Naive thymus-derived CD8-positive, alpha-beta T cell (primary cell): ENCODE measurements around the gene ZDHHC24. TPM values are rescaled to one million over a fixed set of nuclear protein-coding genes. Genes with fewer than 3 reads are reported as not detected.
A peak's percentile ranks its signal among the peaks of the same experiment; 100 is the strongest.
"Not testable (repeated sequence)": the region's sequence is repeated elsewhere in the genome, so short reads cannot be mapped to it uniquely, and the experiment has no call there.

Source experiments
- ATAC-seq, 2 donors: fragments of 150-1000 bp; cut with Tn5 transposase in 1 of 2; sonication (Bioruptor Pico), chemical (Tn5 transposase) in 1 of 2; 1 replicate in 1 of 2; 2 replicates in 1 of 2; pipeline ENCODE4 v1.10.0; 2021; ENCODE audit warnings: mild to moderate bottlenecking in 2 of 2, moderate library complexity in 2 of 2
- POLR2A ChIA-PET: fragments of 350-600 bp; sonication (Branson Sonifier 250); formaldehyde crosslinking; loops from one replicate; lab custom pipeline; 2021; ENCODE audit warnings: antibody characterized with exemption; lab: Charles Lee
- DNase-seq, 10 donors: peaks; one replicate each; pipeline versions ENCODE4 v3.0.0 to v3.0.0-alpha.2; 2020 to 2022
- H3K27ac Mint-ChIP-seq, 10 donors: one replicate each; pipeline ENCODE4 v1.8.0; 2020 to 2022; ENCODE audit warnings: mild to moderate bottlenecking in 10 of 10, mixed read lengths in 10 of 10, moderate library complexity in 4 of 10, inconsistent platforms in 1 of 10
- H3K27me3 Mint-ChIP-seq, 5 donors: one replicate each; pipeline ENCODE4 v1.8.0; 2021 to 2022; ENCODE audit warnings: mixed read lengths in 5 of 5
- H3K36me3 Mint-ChIP-seq, 3 donors: one replicate each; pipeline ENCODE4 v1.8.0; 2020 to 2022; ENCODE audit warnings: mixed read lengths in 3 of 3, mild to moderate bottlenecking in 2 of 3, inconsistent platforms in 1 of 3
- H3K4me1 Mint-ChIP-seq, 4 donors: one replicate each; pipeline ENCODE4 v1.8.0; 2021 to 2022; ENCODE audit warnings: mixed read lengths in 4 of 4
- H3K4me3 Mint-ChIP-seq, 10 donors: one replicate each; pipeline ENCODE4 v1.8.0; 2020 to 2022; ENCODE audit warnings: mild to moderate bottlenecking in 10 of 10, mixed read lengths in 10 of 10, moderate library complexity in 6 of 10, inconsistent platforms in 1 of 10
- H3K9me3 Mint-ChIP-seq, 9 donors: one replicate each; pipeline ENCODE4 v1.8.0; 2020 to 2022; ENCODE audit warnings: mixed read lengths in 9 of 9, mild to moderate bottlenecking in 3 of 9, inconsistent platforms in 1 of 9, moderate library complexity in 1 of 9
- polyA plus RNA-seq, 3 donors: library from polyadenylated mRNA; unstranded; fragments of 300-500 nt; fragmentation: Illumina TruSeq; gene quantifications; one replicate each; pipeline ENCODE4 v1.2.3, GENCODE V29; 2021
- total RNA-seq, 8 experiments: library from RNA in 2 of 8; stranded (reverse) in 2 of 8; gene quantifications; one replicate each; pipeline ENCODE4 v1.2.3 and lab custom pipeline; 2021 to 2026

Gene ZDHHC24
- total and polyA plus RNA-seq, 5 experiments from 2014 or later: 9.6 to 29.3 (median 14.1) TPM

DNA sequence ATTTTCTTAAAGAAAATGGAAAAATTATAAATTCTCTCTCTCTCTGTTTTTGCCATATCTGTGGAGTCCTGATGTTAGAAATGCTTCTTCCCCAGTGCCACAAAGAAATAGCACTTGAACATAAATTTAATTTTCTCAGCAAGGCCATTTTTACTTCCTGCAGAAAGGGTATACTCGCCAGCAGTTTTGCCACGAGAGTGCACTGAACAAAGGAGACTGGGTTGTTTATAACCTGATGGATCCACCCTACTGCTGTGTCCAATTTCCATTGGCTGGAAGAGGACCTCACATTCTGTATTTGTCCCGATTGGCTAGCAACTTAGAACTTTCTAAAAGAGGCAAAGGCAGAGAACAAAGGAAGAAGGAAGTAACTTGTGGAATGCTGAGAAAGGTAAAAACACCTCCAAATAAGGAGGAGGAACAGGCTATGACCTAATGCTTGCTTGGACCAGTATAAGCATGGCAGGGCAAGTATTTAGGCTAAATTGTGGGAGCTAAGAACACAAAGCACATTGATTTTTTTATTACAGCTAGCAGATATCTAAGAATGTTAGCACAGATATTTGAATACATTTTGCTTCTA is 36.8 kb upstream of the ZDHHC24 start:
- H3K27me3 Mint-ChIP-seq, POLR2A ChIA-PET, ATAC-seq, H3K36me3 Mint-ChIP-seq, DNase-seq, H3K4me3 Mint-ChIP-seq, H3K27ac Mint-ChIP-seq: not testable (repeated sequence)
- Mint-ChIP-seq H3K4me1 (peaks cover 6 to 14% (median 9%) of the 10 kb centered on the region in 4 donors), H3K9me3 (peaks cover 0 to 14% (median 8%) of the 10 kb centered on the region in 9 donors)

DNA sequence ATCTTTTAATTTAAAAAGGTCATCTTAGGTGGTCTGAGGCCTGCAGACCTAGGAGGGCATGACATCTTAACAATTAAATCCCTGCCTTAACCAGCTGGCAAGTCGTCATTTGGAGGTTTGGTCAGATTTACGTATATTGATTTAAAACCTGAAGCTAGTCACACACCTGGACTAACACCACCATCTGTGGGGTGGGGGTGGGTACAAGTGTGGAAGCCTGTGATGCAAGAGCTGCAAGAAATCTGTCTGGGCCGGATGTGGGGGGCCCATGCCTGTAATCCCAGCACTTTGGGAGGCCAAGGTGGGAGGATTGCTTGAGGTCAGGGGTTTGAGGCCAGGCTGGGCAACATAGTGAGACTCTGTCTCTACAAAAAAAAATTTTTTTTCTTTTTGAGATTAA is 35.4 kb upstream of the ZDHHC24 start:
- peaks cover 0 to 1% (median 0%) of the 10 kb centered on the region in 3 donors for H3K36me3 Mint-ChIP-seq
- H3K4me1 Mint-ChIP-seq: peaks cover 6 to 14% (median 9%) of the 10 kb centered on the region in 4 donors
- POLR2A ChIA-PET: interaction anchor here (1.1 to 3.4 kb wide), 2 partner anchors 58 to 97 kb away, joined by 3 to 46 read pairs; partner anchors contain the start of gene RBM4B
- no peak for DNase-seq
- H3K4me3 Mint-ChIP-seq: no peak overlapping the region
- peaks cover 0 to 8% (median 6%) of the 10 kb centered on the region in 5 donors for H3K27me3 Mint-ChIP-seq
- peak overlapping the region in 1 of 10 donors; percentile 15 for H3K27ac Mint-ChIP-seq
- peaks cover 0 to 14% (median 8%) of the 10 kb centered on the region in 9 donors for H3K9me3 Mint-ChIP-seq
- no peak for ATAC-seq

DNA sequence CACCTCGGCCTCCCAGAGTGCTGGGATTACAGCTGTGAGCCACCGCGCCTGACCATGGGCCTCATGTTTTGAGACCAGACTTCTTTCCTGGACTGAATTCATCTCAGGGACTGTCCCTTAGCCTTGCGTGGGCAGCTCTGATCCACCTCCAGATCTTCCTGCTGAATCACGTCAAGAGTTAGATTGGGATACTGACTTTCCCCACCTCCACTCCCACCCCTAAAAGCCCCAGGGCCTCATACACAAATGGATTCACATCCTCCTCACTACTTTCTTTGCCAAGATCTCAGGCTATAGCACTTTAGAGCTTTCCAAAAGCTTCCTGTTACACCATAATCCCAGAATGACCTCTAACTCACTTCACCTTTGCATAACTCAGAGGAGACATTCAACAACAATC is 35.0 kb upstream of the ZDHHC24 start:
- Mint-ChIP-seq H3K9me3 (peaks cover 0 to 14% (median 8%) of the 10 kb centered on the region in 9 donors), H3K27me3 (peaks cover 0 to 10% (median 8%) of the 10 kb centered on the region in 5 donors), H3K4me1 (peaks cover 6 to 14% (median 9%) of the 10 kb centered on the region in 4 donors), H3K27ac (peak overlapping the region in 1 of 10 donors; percentile 15), H3K36me3 (peaks cover 0 to 1% (median 0%) of the 10 kb centered on the region in 3 donors), H3K4me3 (no peak overlapping the region)
- DNase-seq (no peak), ATAC-seq (no peak)
- POLR2A ChIA-PET: interaction anchor here (1.1 to 3.4 kb wide), 2 partner anchors 58 to 98 kb away, joined by 3 to 46 read pairs; partner anchors contain the start of gene RBM4B

DNA sequence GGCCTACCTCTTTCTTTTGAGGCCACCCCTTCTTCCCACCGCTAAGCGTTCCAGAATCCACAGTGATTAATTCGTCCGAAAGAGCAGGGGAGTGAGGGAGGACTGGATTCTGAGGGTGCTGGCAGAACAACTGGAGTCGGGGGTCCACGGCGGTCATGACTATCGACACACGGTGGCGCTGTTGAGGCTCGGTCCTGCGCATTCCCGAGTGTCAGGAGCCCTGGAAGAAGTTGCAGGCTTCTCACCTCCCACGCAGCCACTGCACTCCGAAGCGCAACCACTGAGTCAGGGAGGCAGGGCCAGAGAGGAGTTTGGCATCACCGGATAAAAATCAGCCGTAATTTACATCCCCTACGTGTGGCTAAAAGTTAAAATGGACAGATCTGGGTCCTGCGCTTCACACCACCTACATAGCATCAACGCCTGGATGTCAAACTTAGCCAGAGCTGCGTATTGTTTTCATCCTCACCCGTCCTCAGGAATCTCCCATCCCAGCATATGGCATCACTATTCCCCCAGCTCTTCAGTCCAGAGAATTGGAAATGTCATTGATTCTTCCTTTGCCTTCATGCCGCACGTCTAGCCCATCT is 33.3 kb upstream of the ZDHHC24 start:
- Mint-ChIP-seq H3K4me3 (peak overlapping the region in 1 of 10 donors; percentile 19), H3K9me3 (peaks cover 0 to 14% (median 8%) of the 10 kb centered on the region in 9 donors), H3K36me3 (peaks cover 0 to 1% (median 0%) of the 10 kb centered on the region in 3 donors), H3K27ac (peak overlapping the region in 3 of 10 donors; percentile 5 to 60 (median 17)), H3K4me1 (peaks cover 6 to 14% (median 9%) of the 10 kb centered on the region in 4 donors), H3K27me3 (peaks cover 6 to 22% (median 19%) of the 10 kb centered on the region in 5 donors)
- ATAC-seq (peak; percentile 86 to 99), DNase-seq (peak; percentile 64 to 89 (median 76))
- POLR2A ChIA-PET: interaction anchor here (0.5 to 3.4 kb wide), 4 partner anchors 40 to 262 kb away, joined by 3 to 46 read pairs (median 4); partner anchors contain the start of gene RBM4B

DNA sequence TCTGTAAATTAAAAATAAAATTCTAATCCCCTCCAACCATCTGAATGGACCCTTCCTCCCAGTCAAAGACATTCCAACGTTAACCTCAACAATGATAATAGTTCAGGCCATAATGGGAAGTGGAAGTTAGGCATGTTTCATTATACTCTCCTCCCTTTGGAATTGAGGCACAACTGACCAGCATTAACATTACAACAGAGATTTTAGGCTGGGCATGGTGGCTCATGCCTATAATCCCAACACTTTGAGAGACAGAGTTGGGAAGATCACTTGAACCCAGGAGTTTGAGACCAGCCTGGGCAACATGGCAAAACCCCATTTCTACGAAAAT is 25.0 kb upstream of the ZDHHC24 start:
- Mint-ChIP-seq H3K27me3 (peaks cover 8 to 14% (median 10%) of the 10 kb centered on the region in 5 donors), H3K4me1 (peaks cover 0 to 16% (median 10%) of the 10 kb centered on the region in 4 donors), H3K9me3 (no peaks in the 10 kb centered on the region), H3K36me3 (no peaks in the 10 kb centered on the region), H3K4me3 (peak overlapping the region in 1 of 10 donors; percentile 28), H3K27ac (no peak overlapping the region)
- DNase-seq: no peak
- POLR2A ChIA-PET: interaction anchor here (0.7 kb wide), 2 partner anchors 11 to 343 kb away, joined by 4 read pairs; no protein-coding TSS in a partner anchor
- no peak for ATAC-seq

- POLR2A ChIA-PET: interaction anchor here (0.7 to 2.6 kb wide), 4 partner anchors 25 to 272 kb away, joined by 3 to 26 read pairs (median 4); partner anchors contain the start of genes RBM4B and ZDHHC24
These were observed 24.4 kb upstream of the ZDHHC24 start for GRCh38 chr11:66570079-66570849.

DNA sequence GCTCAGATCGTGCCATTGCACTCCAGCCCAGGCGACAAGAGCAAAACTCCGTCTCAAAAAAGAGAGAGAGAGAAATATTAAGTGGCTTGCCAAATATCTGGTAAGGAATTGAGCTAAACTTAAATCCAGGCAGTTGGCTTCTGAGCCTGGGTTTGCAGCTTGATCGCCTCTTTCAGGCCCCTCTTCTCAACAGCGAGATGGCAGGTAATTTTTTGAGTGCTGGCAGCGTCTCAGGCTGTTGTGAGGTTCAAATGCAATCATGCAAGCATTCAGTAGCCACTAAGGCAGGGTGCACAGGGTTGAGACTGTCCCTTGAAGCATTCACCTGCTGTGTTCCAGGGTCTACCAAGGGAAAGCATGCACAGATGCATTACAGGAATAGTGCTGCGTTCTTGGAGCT is 23.2 kb upstream of the ZDHHC24 start:
- Mint-ChIP-seq H3K27ac (peak overlapping the region in 2 of 10 donors; percentile 91 to 95), H3K4me1 (peaks cover 0 to 18% (median 10%) of the 10 kb centered on the region in 4 donors), H3K4me3 (peak overlapping the region in 8 of 10 donors; percentile 75 to 89 (median 86)), H3K36me3 (peaks cover 0 to 2% (median 0%) of the 10 kb centered on the region in 3 donors), H3K27me3 (peaks cover 0 to 4% (median 0%) of the 10 kb centered on the region in 5 donors), H3K9me3 (no peaks in the 10 kb centered on the region)
- POLR2A ChIA-PET: interaction anchor here (0.6 to 2.6 kb wide), 13 partner anchors 9 to 273 kb away, joined by 3 to 26 read pairs (median 4); partner anchors contain the start of genes ACTN3, DPP3, MRPL11 and RBM14
- ATAC-seq (no peak), DNase-seq (no peak)

More at GRCh38 chr11:66570079-66570849, 24.4 kb upstream of the ZDHHC24 start:
- Mint-ChIP-seq H3K27ac (peak overlapping the region in 3 of 10 donors; percentile 7 to 65 (median 19)), H3K4me3 (peak overlapping the region in 4 of 10 donors; percentile 15 to 51 (median 40)), H3K4me1 (peaks cover 0 to 16% (median 10%) of the 10 kb centered on the region in 4 donors), H3K36me3 (no peaks in the 10 kb centered on the region), H3K27me3 (peaks cover 5 to 10% (median 6%) of the 10 kb centered on the region in 5 donors), H3K9me3 (no peaks in the 10 kb centered on the region)
- DNase-seq (no peak), ATAC-seq (no peak)

GRCh38 chr11:66568124-66568916 is 22.5 kb upstream of the ZDHHC24 start, which contains the start of gene CTSF:
Gene CTSF, minus strand, starts transcription at chr11:66568606. Its CDS starts 120 bp downstream, at chr11:66568486.
- Mint-ChIP-seq H3K4me1 (peaks cover 0 to 18% (median 10%) of the 10 kb centered on the region in 4 donors), H3K4me3 (peak within 1 kb of the TSS; percentile 75 to 89 (median 86)), H3K27ac (peak within 1 kb of the TSS in 9 of 10 donors; percentile 66 to 95 (median 87)), H3K27me3 (peaks cover 0 to 2% (median 0%) of the 10 kb centered on the region in 5 donors), H3K36me3 (peaks cover 0 to 2% (median 0%) of the 10 kb centered on the region in 3 donors), H3K9me3 (no peaks in the 10 kb centered on the region)
- ATAC-seq (peak; percentile 94 to 99), DNase-seq (peak; percentile 50 to 89 (median 68))
- POLR2A ChIA-PET: interaction anchor here (0.5 to 2.6 kb wide), 17 partner anchors 9 to 667 kb away, joined by 3 to 26 read pairs (median 4); partner anchors contain the start of genes ACTN3, DPP3, MRPL11 and RBM14

DNA sequence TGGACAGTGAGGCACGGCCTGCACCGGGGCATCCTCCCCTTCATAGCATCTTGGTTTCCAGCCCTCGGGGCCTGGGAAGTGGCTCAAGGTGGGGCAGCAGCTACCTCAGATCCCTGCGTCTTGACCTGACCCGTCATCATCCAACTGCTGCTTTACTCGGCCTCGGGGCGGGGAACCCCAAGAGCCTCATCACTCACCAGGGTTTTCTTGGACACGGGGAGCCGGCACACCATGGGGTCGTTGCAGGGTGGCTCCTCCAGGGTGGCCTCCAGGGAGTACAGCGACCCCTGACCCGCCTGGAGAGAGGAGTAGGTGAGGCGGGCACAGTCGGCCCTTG is 21.9 kb upstream of the ZDHHC24 start:
- ATAC-seq (peak in 1 of 2 donors; percentile 7), DNase-seq (no peak)
- Mint-ChIP-seq H3K4me1 (peaks cover 0 to 18% (median 10%) of the 10 kb centered on the region in 4 donors), H3K27ac (peak overlapping the region in 2 of 10 donors; percentile 41 to 50), H3K9me3 (no peaks in the 10 kb centered on the region), H3K36me3 (peaks cover 0 to 2% (median 0%) of the 10 kb centered on the region in 3 donors), H3K4me3 (peak overlapping the region; percentile 56 to 87 (median 78)), H3K27me3 (peaks cover 0 to 2% (median 0%) of the 10 kb centered on the region in 5 donors)
- POLR2A ChIA-PET: interaction anchor here (0.6 to 2.6 kb wide), 10 partner anchors 8 to 668 kb away, joined by 3 to 26 read pairs (median 6); partner anchors contain the start of genes ACTN3, DPP3, RBM14 and RBM4

- ATAC-seq (no peak), DNase-seq (no peak)
- POLR2A ChIA-PET: no interaction called here
- H3K9me3 Mint-ChIP-seq: no peaks in the 10 kb centered on the region
- H3K36me3 Mint-ChIP-seq: peaks cover 0 to 2% (median 0%) of the 10 kb centered on the region in 3 donors
- H3K4me1 Mint-ChIP-seq: peaks cover 0 to 18% (median 10%) of the 10 kb centered on the region in 4 donors
- H3K27ac Mint-ChIP-seq: peak overlapping the region in 2 of 10 donors; percentile 41 to 68
- peak overlapping the region in 7 of 10 donors; percentile 22 to 73 (median 48) for H3K4me3 Mint-ChIP-seq
- H3K27me3 Mint-ChIP-seq: peaks cover 0 to 2% (median 0%) of the 10 kb centered on the region in 5 donors
These were observed 20.4 kb upstream of the ZDHHC24 start for GRCh38 chr11:66566221-66566620.

DNA sequence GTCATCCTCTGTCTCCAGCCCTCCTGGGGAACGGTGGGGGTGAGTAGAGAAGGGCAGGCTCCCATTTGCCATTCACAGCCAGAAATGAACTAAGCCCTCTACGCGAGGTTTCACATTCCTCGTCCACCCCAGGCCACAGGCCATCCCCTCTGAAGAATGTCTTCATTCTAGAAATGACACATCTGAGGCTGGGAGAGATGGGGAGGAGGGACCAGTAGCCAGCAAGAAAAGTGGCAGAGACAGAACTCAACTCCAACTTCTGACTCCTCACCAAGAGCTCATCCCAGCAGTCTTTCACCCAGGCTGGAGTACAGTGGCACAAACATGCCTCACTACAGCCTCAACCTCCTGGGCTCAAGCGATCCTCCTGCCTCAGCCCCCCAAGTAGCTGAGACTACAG is 19.1 kb upstream of the ZDHHC24 start:
- peaks cover 0 to 18% (median 10%) of the 10 kb centered on the region in 4 donors for H3K4me1 Mint-ChIP-seq
- peak overlapping the region in 1 of 10 donors; percentile 32 for H3K27ac Mint-ChIP-seq
- DNase-seq (no peak), ATAC-seq (no peak)
- H3K27me3 Mint-ChIP-seq: no peaks in the 10 kb centered on the region
- H3K4me3 Mint-ChIP-seq: no peak overlapping the region
- POLR2A ChIA-PET: interaction anchor here (2.7 kb wide), 1 partner anchor 19 kb away, joined by 10 read pairs; the partner anchor contains the start of genes ACTN3 and ZDHHC24
- peaks cover 0 to 2% (median 0%) of the 10 kb centered on the region in 3 donors for H3K36me3 Mint-ChIP-seq
- no peaks in the 10 kb centered on the region for H3K9me3 Mint-ChIP-seq
